ENCODE results near the gene PLCB3. TPM values are rescaled to one million over a fixed set of nuclear protein-coding genes. Genes with fewer than 3 reads are reported as not detected.

The PLCB3 gene
- total RNA-seq, 2 experiments from 2014 or later = 10.4 to 12.3 TPM

- DNase-seq = no peak
- no peaks in the 10 kb centered on the region for H3K27me3 Mint-ChIP-seq
- H3K4me3 Mint-ChIP-seq = peak overlapping the region; percentile 79
- intact Hi-C loops (cut with micrococcal nuclease) = loop anchor here (1.0 kb wide), 2 partner anchors 10 to 24 kb away; partner anchors contain the start of gene FKBP2
- CTCF ChIA-PET = no interaction called here
- peak overlapping the region; percentile 80 for H3K27ac Mint-ChIP-seq
- H3K4me1 Mint-ChIP-seq (ENCODE audit: low read depth) = peaks cover 38% of the 10 kb centered on the region
- no peaks in the 10 kb centered on the region for H3K9me3 Mint-ChIP-seq
- POLR2A ChIA-PET = no interaction called here
- H3K36me3 Mint-ChIP-seq = peaks cover 7% of the 10 kb centered on the region
Observed at GRCh38 chr11:64230985-64231365, 20.4 kb upstream of the PLCB3 start.

DNA sequence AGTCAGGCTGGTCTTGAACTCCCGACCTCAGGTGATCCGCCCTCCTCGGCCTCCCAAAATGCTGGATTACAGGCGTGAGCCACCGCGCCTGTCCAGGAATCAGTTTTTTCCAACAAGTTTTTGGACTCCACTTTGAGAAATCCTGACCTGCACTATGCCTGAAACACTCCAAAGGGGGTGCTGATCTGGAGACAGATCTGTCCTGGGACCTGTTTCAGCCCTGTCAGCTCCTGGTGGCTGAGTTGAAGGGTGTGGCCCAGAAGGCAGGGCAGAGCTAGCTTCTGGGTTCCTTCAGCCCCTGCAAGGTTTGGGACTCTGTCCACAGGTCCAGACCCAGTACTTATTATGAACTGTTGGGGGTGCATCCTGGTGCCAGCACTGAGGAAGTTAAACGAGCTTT lies 19.8 kb upstream of the PLCB3 start:
- Mint-ChIP-seq H3K27ac (no peak overlapping the region), H3K4me3 (peak overlapping the region; percentile 79), H3K27me3 (no peaks in the 10 kb centered on the region), H3K36me3 (peaks cover 7% of the 10 kb centered on the region), H3K4me1 (ENCODE audit: low read depth) (peaks cover 40% of the 10 kb centered on the region), H3K9me3 (no peaks in the 10 kb centered on the region)
- DNase-seq = no peak
- intact Hi-C loops (cut with micrococcal nuclease) = no loop called here
- POLR2A ChIA-PET = interaction anchor here (2.0 kb wide), 1 partner anchor 25 kb away, joined by 10 read pairs; the partner anchor contains the start of gene FERMT3
- CTCF ChIA-PET = interaction anchor here (0.8 kb wide), 1 partner anchor 231 kb away, joined by 3 read pairs; no protein-coding TSS in a partner anchor

DNA sequence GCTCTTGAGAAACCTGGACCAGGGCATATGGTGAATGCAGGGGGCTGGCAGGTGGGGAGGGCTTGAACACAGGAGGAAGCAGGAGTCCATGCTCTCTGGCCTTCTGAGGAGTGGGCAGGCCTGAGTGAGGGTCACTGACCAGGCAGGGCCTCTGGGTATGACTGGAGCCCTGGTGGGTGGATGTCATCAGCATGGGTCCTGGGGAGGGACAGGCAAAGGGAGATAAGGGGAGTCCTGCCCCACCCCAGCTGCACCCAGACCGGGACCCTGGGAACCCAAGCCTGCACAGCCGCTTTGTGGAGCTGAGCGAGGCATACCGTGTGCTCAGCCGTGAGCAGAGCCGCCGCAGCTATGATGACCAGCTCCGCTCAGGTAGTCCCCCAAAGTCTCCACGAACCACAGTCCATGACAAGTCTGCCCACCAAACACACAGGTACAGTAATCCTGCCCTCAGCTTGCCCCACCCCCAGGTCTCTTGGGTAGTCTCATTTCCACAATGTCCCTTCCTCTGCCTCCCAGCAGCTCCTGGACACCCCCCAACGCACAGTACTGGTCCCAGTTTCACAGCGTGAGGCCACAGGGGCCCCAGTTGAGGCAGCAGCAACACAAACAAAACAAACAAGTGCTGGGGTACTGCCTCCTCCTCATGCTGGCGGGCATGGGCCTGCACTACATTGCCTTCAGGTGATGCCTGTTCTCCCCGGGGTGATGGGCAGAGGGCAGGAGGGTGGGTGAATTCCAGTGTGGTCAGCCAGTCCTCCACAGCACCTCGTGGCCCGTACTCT lies 19.0 kb upstream of the PLCB3 start:
- ChIA-PET CTCF (interaction anchor here (0.7 to 3.4 kb wide), 5 partner anchors 20 to 232 kb away, joined by 3 to 14 read pairs (median 3); no protein-coding TSS in a partner anchor), POLR2A (interaction anchor here (1.6 to 2.0 kb wide), 2 partner anchors 9 to 25 kb away, joined by 5 to 10 read pairs; partner anchors contain the start of genes FERMT3 and FKBP2)

GRCh38 chr11:64232967-64233315 lies 18.4 kb upstream of the PLCB3 start:
- H3K27ac Mint-ChIP-seq = no peak overlapping the region
- peaks cover 6% of the 10 kb centered on the region for H3K36me3 Mint-ChIP-seq
- peaks cover 32% of the 10 kb centered on the region for H3K4me1 Mint-ChIP-seq (ENCODE audit: low read depth)
- DNase-seq = no peak
- CTCF ChIA-PET = interaction anchor here (0.7 to 3.4 kb wide), 4 partner anchors 19 to 46 kb away, joined by 3 to 14 read pairs (median 3); no protein-coding TSS in a partner anchor
- H3K9me3 Mint-ChIP-seq = no peaks in the 10 kb centered on the region
- POLR2A ChIA-PET = interaction anchor here (1.6 to 2.0 kb wide), 2 partner anchors 8 to 26 kb away, joined by 5 to 10 read pairs; partner anchors contain the start of genes FERMT3 and FKBP2
- H3K27me3 Mint-ChIP-seq = no peaks in the 10 kb centered on the region
- intact Hi-C loops (cut with micrococcal nuclease) = no loop called here
- H3K4me3 Mint-ChIP-seq = no peak overlapping the region

More for the DNA sequence above, 19.0 kb upstream of the PLCB3 start:
- DNase-seq = no peak
- Mint-ChIP-seq H3K27me3 (no peaks in the 10 kb centered on the region), H3K4me1 (ENCODE audit: low read depth) (peaks cover 36% of the 10 kb centered on the region), H3K9me3 (no peaks in the 10 kb centered on the region), H3K36me3 (peaks cover 8% of the 10 kb centered on the region), H3K4me3 (peak overlapping the region; percentile 79), H3K27ac (no peak overlapping the region)
- intact Hi-C loops (cut with micrococcal nuclease) = no loop called here

GRCh38 chr11:64233913-64234586 lies 17.3 kb upstream of the PLCB3 start, which contains the start of gene VEGFB:
Gene VEGFB (plus strand): TSS chr11:64234584. CDS start chr11:64234834, 250 bp downstream.
- DNase-seq = peak; percentile 74
- Mint-ChIP-seq H3K4me3 (peak within 1 kb of the TSS; percentile 83), H3K9me3 (no peaks in the 10 kb centered on the region), H3K4me1 (ENCODE audit: low read depth) (peaks cover 30% of the 10 kb centered on the region), H3K27me3 (no peaks in the 10 kb centered on the region), H3K27ac (peak within 1 kb of the TSS; percentile 35), H3K36me3 (peaks cover 6% of the 10 kb centered on the region)
- ChIA-PET POLR2A (interaction anchor here (0.5 kb wide), 1 partner anchor 13 kb away, joined by 3 read pairs; the partner anchor contains the start of gene PPP1R14B), CTCF (interaction anchor here (0.7 to 3.4 kb wide), 4 partner anchors 8 to 67 kb away, joined by 3 to 14 read pairs (median 4); partner anchors contain the start of genes CATSPERZ, NUDT22 and TRPT1)
- intact Hi-C loops (cut with micrococcal nuclease) = no loop called here

DNA sequence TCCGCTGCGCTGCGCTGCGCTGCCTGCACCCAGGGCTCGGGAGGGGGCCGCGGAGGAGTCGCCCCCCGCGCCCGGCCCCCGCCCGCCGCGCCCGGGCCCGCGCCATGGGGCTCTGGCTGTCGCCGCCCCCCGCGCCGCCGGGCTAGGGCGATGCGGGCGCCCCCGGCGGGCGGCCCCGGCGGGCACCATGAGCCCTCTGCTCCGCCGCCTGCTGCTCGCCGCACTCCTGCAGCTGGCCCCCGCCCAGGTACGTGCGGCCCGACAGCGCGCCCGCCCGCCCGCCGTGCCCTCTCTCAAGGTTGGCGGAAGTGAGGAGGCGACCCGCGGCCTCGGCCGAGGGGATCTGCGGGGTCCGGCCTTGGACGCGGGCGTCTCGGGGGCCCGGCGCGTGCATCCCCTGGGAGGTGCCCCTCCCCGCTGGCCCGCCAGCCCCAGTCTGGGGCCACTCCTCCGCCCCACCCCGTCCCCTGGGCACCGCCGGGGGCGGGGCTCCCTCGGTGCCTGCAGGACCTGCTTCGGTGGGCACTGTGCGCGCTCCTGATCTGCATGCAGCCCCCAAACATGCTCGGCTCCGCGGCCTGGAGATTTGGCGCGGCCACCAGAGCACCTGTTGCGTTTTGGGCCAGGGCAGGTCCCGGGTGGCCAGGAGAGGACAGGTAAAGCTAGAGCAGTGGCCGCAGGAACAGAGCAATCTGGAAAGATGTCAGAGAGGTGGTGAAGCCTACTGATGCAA lies 16.5 kb upstream of the PLCB3 start:
- Mint-ChIP-seq H3K9me3 (no peaks in the 10 kb centered on the region), H3K4me1 (ENCODE audit: low read depth) (peaks cover 25% of the 10 kb centered on the region), H3K27ac (peak overlapping the region; percentile 35), H3K27me3 (no peaks in the 10 kb centered on the region), H3K4me3 (peak overlapping the region; percentile 83), H3K36me3 (peaks cover 6% of the 10 kb centered on the region)
- intact Hi-C loops (cut with micrococcal nuclease) = no loop called here
- peak; percentile 55 for DNase-seq
- ChIA-PET POLR2A (no interaction called here), CTCF (interaction anchor here (1.1 to 3.4 kb wide), 5 partner anchors 10 to 97 kb away, joined by 3 to 14 read pairs (median 4); partner anchors contain the start of gene CATSPERZ)

DNA sequence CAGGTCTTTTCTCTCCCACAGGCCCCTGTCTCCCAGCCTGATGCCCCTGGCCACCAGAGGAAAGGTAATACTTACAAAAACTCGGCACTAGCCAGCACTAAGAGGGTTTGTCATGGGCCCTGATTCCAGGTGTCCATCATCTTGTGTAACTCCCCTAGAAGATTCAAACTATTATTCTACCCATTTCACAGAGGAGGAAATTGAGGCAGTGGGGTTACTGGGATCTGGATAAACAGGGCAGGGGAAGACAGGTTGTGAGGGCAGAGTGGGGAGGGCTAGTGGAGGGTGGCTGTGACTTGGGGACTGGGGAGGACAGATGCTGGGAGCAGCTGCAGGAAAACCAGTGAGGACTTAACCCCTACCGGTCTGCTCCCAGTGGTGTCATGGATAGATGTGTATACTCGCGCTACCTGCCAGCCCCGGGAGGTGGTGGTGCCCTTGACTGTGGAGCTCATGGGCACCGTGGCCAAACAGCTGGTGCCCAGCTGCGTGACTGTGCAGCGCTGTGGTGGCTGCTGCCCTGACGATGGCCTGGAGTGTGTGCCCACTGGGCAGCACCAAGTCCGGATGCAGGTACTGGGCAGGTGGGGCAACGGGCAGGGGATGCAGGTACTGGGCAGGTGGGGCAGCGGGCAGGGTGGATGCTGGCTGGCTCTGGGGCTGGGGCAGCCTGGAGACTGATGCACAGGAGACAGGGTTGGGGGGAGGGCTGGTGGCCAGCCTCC lies 15.7 kb upstream of the PLCB3 start:
- intact Hi-C loops (cut with micrococcal nuclease) = no loop called here
- ChIA-PET POLR2A (interaction anchor here (1.2 to 1.9 kb wide), 2 partner anchors 29 to 50 kb away, joined by 3 to 12 read pairs; partner anchors contain the start of genes FERMT3 and STIP1), CTCF (interaction anchor here (1.1 to 3.4 kb wide), 5 partner anchors 10 to 97 kb away, joined by 3 to 14 read pairs (median 4); partner anchors contain the start of gene ESRRA)
- H3K27ac Mint-ChIP-seq = peak overlapping the region; percentile 35
- no peak for DNase-seq
- H3K4me3 Mint-ChIP-seq = peak overlapping the region; percentile 83
- H3K27me3 Mint-ChIP-seq = no peaks in the 10 kb centered on the region
- H3K36me3 Mint-ChIP-seq = peaks cover 10% of the 10 kb centered on the region
- H3K9me3 Mint-ChIP-seq = no peaks in the 10 kb centered on the region
- peaks cover 32% of the 10 kb centered on the region for H3K4me1 Mint-ChIP-seq (ENCODE audit: low read depth)

DNA sequence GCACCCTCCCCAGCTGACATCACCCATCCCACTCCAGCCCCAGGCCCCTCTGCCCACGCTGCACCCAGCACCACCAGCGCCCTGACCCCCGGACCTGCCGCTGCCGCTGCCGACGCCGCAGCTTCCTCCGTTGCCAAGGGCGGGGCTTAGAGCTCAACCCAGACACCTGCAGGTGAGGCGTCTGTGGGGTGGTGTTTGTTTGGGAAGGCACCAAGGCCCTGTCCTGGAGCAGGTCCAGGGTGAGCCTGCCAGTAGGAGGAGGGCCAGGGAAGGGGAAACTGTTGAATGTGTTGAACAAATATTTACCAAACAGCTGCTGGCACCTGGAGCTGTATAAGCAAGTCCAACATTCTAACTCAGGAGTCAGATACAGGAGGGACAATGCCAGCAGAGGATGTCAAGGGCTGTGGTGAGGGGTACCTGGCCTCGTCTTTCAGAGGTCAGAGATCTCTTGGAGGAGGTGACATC lies 13.8 kb upstream of the PLCB3 start:
- CTCF ChIA-PET = interaction anchor here (1.6 to 2.2 kb wide), 4 partner anchors 11 to 67 kb away, joined by 4 to 11 read pairs (median 6); partner anchors contain the start of genes ESRRA, NUDT22, PLCB3 and TRPT1
- H3K36me3 Mint-ChIP-seq = peaks cover 11% of the 10 kb centered on the region
- intact Hi-C loops (cut with micrococcal nuclease) = no loop called here
- peak overlapping the region; percentile 43 for H3K27ac Mint-ChIP-seq
- no peak for DNase-seq
- no peak overlapping the region for H3K4me3 Mint-ChIP-seq
- H3K27me3 Mint-ChIP-seq = no peaks in the 10 kb centered on the region
- POLR2A ChIA-PET = interaction anchor here (1.5 to 1.9 kb wide), 2 partner anchors 11 to 31 kb away, joined by 5 to 12 read pairs; partner anchors contain the start of genes FERMT3, NUDT22 and TRPT1
- no peaks in the 10 kb centered on the region for H3K9me3 Mint-ChIP-seq
- peaks cover 26% of the 10 kb centered on the region for H3K4me1 Mint-ChIP-seq (ENCODE audit: low read depth)

DNA sequence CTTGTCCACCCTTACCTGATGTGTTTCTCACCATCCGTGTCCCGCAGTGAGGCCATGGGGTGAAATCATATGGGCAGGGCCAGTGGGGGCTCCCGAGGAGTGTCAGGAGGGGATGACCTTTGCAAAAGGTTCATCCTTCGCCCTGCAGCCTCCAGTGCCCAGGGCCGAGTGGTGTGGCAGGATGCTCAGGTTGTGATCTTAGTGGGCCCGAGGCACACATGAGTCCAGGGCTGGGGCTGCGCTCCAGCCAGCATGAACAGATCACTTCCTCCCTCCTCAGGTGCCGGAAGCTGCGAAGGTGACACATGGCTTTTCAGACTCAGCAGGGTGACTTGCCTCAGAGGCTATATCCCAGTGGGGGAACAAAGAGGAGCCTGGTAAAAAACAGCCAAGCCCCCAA lies 13.3 kb upstream of the PLCB3 start:
- Mint-ChIP-seq H3K4me1 (ENCODE audit: low read depth) (peaks cover 31% of the 10 kb centered on the region), H3K36me3 (peaks cover 11% of the 10 kb centered on the region), H3K27me3 (no peaks in the 10 kb centered on the region), H3K4me3 (no peak overlapping the region), H3K9me3 (no peaks in the 10 kb centered on the region), H3K27ac (peak overlapping the region; percentile 39)
- ChIA-PET CTCF (interaction anchor here (1.6 to 2.2 kb wide), 3 partner anchors 12 to 51 kb away, joined by 4 to 11 read pairs (median 4); partner anchors contain the start of genes NUDT22, PLCB3 and TRPT1), POLR2A (interaction anchor here (1.5 kb wide), 1 partner anchor 12 kb away, joined by 5 read pairs; the partner anchor contains the start of genes NUDT22 and TRPT1)
- intact Hi-C loops (cut with micrococcal nuclease) = no loop called here
- DNase-seq = no peak

GRCh38 chr11:64238999-64239398 lies 12.3 kb upstream of the PLCB3 start:
- CTCF ChIA-PET = interaction anchor here (1.6 to 1.8 kb wide), 3 partner anchors 12 to 52 kb away, joined by 4 read pairs; partner anchors contain the start of genes NUDT22 and TRPT1
- peaks cover 20% of the 10 kb centered on the region for H3K36me3 Mint-ChIP-seq
- peak overlapping the region; percentile 39 for H3K27ac Mint-ChIP-seq
- no peak overlapping the region for H3K4me3 Mint-ChIP-seq
- H3K27me3 Mint-ChIP-seq = no peaks in the 10 kb centered on the region
- intact Hi-C loops (cut with micrococcal nuclease) = no loop called here
- POLR2A ChIA-PET = interaction anchor here (4.3 kb wide), 1 partner anchor 31 kb away, joined by 14 read pairs; no protein-coding TSS in a partner anchor
- peaks cover 41% of the 10 kb centered on the region for H3K4me1 Mint-ChIP-seq (ENCODE audit: low read depth)
- DNase-seq = no peak
- no peaks in the 10 kb centered on the region for H3K9me3 Mint-ChIP-seq
